Chondrocyte (in vitro differentiated cells): ENCODE measurements around the gene ACYP2. TPM values are rescaled to one million over a fixed set of nuclear protein-coding genes. Genes with fewer than 3 reads are reported as not detected.

Source experiments
- DNase-seq: peaks from one replicate; pipeline ENCODE4 v3.0.0; 2021; ENCODE audit warnings: mixed read lengths, low spot score
- H3K27ac Mint-ChIP-seq: one replicate; pipeline ENCODE4 v1.8.0; 2021; ENCODE audit warnings: mild to moderate bottlenecking, moderate library complexity, mixed read lengths; ENCODE audit not compliant: unreplicated experiment
- H3K27me3 Mint-ChIP-seq: 2 replicates; pipeline ENCODE4 v1.8.0; 2021; ENCODE audit warnings: low read depth, mixed read lengths
- H3K36me3 Mint-ChIP-seq: 2 replicates; pipeline ENCODE4 v1.8.0; 2021; ENCODE audit warnings: low read depth, mixed read lengths
- H3K4me1 Mint-ChIP-seq: 2 replicates; pipeline ENCODE4 v1.8.0; 2021; ENCODE audit warnings: low read depth, mild to moderate bottlenecking, mixed read lengths
- H3K4me3 Mint-ChIP-seq: one replicate; pipeline ENCODE4 v1.8.0; 2021; ENCODE audit warnings: mild to moderate bottlenecking, moderate library complexity, mixed read lengths; ENCODE audit not compliant: unreplicated experiment
- H3K9me3 Mint-ChIP-seq: 2 replicates; pipeline ENCODE4 v1.8.0; 2021; ENCODE audit warnings: low read depth, mixed read lengths
- total RNA-seq: library from RNA; stranded (reverse); gene quantifications from 3 replicates; pipeline ENCODE4 v1.2.1, GENCODE V29; 2021
- TF ChIP-seq, protein P1 (sequence below): fragments of 200-600 bp; sonication (generic); IDR thresholded peaks from 2 replicates; pipeline ENCODE4 v1.5.0; 2021; ENCODE audit warnings: antibody characterized with exemption, mild to moderate bottlenecking, moderate library complexity

The ACYP2 gene
- total RNA-seq, 1 donor from 2014 or later, result 6.5 TPM

DNA sequence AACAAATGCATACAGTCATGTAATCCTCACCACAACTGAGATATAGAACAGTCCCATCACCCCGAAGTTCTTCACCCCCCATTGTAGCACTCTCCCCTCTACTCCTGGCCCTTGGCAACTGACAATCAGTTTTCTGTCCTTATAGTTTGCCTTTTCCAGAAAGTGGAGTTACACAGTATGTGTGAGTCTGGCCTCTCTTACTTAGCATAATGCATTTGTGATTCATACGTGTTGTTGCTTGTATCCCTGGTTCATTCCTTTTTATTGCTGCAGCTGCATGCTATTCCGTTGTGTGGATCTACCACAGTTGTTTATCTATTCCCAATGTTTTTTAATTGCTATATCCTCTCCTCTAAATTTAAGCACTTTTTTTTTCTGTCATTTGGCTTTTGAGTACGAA, 17.6 kb downstream of the ACYP2 start:
- no peak overlapping the region for H3K4me3 Mint-ChIP-seq
- H3K27me3 Mint-ChIP-seq, result no peaks in the 10 kb centered on the region
- peaks cover 3% of the 10 kb centered on the region for H3K9me3 Mint-ChIP-seq
- H3K36me3 Mint-ChIP-seq, result peaks cover 1% of the 10 kb centered on the region
- no peak overlapping the region for H3K27ac Mint-ChIP-seq
- TF ChIP-seq, protein P1, sequence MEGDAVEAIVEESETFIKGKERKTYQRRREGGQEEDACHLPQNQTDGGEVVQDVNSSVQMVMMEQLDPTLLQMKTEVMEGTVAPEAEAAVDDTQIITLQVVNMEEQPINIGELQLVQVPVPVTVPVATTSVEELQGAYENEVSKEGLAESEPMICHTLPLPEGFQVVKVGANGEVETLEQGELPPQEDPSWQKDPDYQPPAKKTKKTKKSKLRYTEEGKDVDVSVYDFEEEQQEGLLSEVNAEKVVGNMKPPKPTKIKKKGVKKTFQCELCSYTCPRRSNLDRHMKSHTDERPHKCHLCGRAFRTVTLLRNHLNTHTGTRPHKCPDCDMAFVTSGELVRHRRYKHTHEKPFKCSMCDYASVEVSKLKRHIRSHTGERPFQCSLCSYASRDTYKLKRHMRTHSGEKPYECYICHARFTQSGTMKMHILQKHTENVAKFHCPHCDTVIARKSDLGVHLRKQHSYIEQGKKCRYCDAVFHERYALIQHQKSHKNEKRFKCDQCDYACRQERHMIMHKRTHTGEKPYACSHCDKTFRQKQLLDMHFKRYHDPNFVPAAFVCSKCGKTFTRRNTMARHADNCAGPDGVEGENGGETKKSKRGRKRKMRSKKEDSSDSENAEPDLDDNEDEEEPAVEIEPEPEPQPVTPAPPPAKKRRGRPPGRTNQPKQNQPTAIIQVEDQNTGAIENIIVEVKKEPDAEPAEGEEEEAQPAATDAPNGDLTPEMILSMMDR, result no peak
- no peak for DNase-seq
- H3K4me1 Mint-ChIP-seq, result no peaks in the 10 kb centered on the region

DNA sequence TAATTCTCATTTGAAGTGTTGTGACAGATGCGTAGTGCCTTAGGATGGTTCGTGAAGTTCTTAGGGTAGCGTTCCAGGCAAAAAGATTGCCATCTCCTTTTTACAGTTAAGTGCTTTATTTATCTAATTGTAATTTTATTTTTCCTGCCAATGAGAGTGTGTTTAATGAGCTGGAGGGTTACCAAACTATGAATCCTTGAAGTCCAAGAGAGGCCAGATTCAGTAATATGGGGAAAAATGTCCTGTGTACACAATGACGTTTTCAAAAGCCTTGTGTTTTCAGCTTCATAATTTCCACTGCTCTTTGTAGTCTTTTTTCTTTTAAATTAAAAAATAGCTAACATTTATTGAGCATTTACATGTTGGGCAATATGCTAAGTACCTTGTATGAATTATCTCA, 23.8 kb downstream of the ACYP2 start:
- TF ChIP-seq, protein P1, result no peak
- Mint-ChIP-seq H3K27me3 (no peaks in the 10 kb centered on the region), H3K36me3 (peaks cover 3% of the 10 kb centered on the region), H3K27ac (no peak overlapping the region), H3K4me3 (no peak overlapping the region), H3K9me3 (peaks cover 3% of the 10 kb centered on the region), H3K4me1 (no peaks in the 10 kb centered on the region)
- DNase-seq, result no peak

DNA sequence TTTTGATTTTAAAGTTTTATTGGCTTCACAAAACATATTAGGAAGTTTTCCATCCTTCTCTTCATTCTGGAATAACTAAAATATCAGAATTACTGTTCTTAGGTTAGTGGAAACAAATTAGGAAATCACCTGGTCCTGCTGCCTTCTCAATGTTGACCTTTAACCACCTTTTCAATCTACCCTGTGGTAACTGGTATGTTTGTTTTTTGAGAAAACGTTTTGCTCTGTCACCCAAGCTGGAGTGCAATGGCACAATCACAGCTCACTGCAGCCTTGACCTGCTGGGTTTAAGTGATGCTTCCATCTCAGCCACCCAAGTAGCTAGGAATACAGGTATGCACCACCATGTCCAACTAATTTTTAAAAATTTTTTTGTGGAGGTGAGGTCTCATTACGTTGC, 28.4 kb downstream of the ACYP2 start:
- no peaks in the 10 kb centered on the region for H3K4me1 Mint-ChIP-seq
- H3K4me3 Mint-ChIP-seq, result no peak overlapping the region
- H3K27me3 Mint-ChIP-seq, result no peaks in the 10 kb centered on the region
- no peaks in the 10 kb centered on the region for H3K9me3 Mint-ChIP-seq
- H3K36me3 Mint-ChIP-seq, result peaks cover under 1% of the 10 kb centered on the region
- TF ChIP-seq, protein P1, result no peak
- no peak for DNase-seq
- H3K27ac Mint-ChIP-seq, result no peak overlapping the region

DNA sequence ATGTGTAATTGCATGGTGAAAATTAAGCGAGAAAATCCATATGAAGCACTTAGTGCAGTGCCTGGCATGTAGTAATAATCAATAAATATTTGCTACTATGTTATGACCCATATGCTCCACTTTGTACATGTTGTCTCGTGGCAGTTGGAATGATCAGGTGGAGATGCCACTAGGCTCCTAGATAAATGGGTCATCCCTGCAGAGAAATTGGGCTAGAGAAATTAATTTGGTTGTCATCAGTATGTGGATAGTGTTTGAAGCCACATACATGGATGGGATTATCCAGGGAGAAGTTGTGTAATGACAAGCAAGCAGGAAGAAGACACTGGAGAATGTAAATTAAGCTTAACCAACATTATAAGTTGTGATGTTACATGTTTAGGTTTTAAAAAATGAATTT, 33.0 kb downstream of the ACYP2 start:
- TF ChIP-seq, protein P1, result no peak
- H3K36me3 Mint-ChIP-seq, result peaks cover 2% of the 10 kb centered on the region

DNA sequence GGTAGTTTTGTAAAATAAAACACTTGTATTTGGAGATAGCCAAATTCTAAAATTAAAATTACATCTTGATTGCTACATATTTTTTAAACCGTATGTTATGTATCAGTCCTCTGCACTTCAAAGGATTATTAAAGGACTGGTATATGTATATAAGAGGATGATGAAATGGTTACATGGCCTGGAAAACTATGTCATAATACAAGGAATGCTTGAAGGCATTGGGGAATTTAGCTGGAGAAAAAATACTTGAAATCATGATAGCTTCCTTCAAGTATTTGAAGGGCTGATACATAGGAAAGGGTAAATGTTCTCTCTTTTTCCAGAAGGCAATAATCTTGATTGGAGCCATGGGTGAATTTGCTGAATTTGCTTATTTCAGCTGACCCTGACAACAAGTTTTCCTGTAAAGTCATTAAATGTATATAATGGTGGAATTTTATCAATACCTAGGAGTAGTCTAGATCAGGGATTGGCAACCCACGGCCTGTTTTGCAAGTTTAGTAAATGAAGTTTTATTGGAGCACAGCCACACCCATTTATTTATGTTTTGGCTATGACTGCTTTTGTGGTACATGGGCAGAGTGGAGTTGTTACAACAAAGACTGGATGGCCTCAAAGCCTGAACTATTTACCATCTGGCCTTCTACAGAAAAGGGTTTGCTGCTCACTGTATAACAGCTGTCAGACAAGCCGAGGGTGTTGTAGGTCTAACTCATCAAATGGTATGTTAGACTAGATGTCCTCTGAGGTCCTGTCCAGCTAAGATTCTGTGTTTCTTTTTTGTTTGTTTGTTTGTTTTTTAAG, 34.4 kb downstream of the ACYP2 start:
- no peak for DNase-seq
- no peaks in the 10 kb centered on the region for H3K27me3 Mint-ChIP-seq
- peaks cover 12% of the 10 kb centered on the region for H3K4me1 Mint-ChIP-seq
- H3K4me3 Mint-ChIP-seq, result no peak overlapping the region
- peak overlapping the region; percentile 38 for H3K27ac Mint-ChIP-seq
- peaks cover 2% of the 10 kb centered on the region for H3K36me3 Mint-ChIP-seq
- TF ChIP-seq, protein P1, result no peak
- peaks cover 7% of the 10 kb centered on the region for H3K9me3 Mint-ChIP-seq

More for the DNA sequence above, 33.0 kb downstream of the ACYP2 start:
- Mint-ChIP-seq H3K27ac (no peak overlapping the region), H3K4me1 (peaks cover 12% of the 10 kb centered on the region), H3K4me3 (no peak overlapping the region), H3K9me3 (peaks cover 3% of the 10 kb centered on the region), H3K27me3 (no peaks in the 10 kb centered on the region)
- DNase-seq, result no peak
